Activated CD8-positive, alpha-beta T cell treated with anti-CD3 and anti-CD28 coated beads for 36 hours (primary cell): ENCODE results near the gene CLDN4. TPM values are rescaled to one million over a fixed set of nuclear protein-coding genes. Genes with fewer than 3 reads are reported as not detected.
A peak's percentile ranks its signal among the peaks of the same experiment; 100 is the strongest.

Experiments
- ATAC-seq: fragments of 200-7000 bp; cut with Tn5 transposase; one replicate; pipeline ENCODE4 v1.10.0; 2021; ENCODE audit warnings: mild to moderate bottlenecking, moderate library complexity
- CTCF ChIA-PET: fragments of 350-600 bp; sonication (Branson Sonifier 250); formaldehyde crosslinking; loops from one replicate; lab custom pipeline; 2021; ENCODE audit warnings: antibody characterized with exemption; lab: Charles Lee
- POLR2A ChIA-PET: fragments of 350-600 bp; sonication (Branson Sonifier 250); formaldehyde crosslinking; loops from one replicate; lab custom pipeline; 2021; ENCODE audit warnings: antibody characterized with exemption; lab: Charles Lee
- DNase-seq: peaks from one replicate; pipeline ENCODE4 v3.0.0-alpha.2; 2020
- H3K27ac Mint-ChIP-seq: one replicate; pipeline ENCODE4 v1.8.0; 2021; ENCODE audit warnings: mild to moderate bottlenecking, mixed read lengths
- H3K27me3 Mint-ChIP-seq: one replicate; pipeline ENCODE4 v1.8.0; 2021; ENCODE audit warnings: mixed read lengths
- H3K36me3 Mint-ChIP-seq: one replicate; pipeline ENCODE4 v1.8.0; 2021; ENCODE audit warnings: low read depth, mixed read lengths
- H3K4me1 Mint-ChIP-seq: one replicate; pipeline ENCODE4 v1.8.0; 2021; ENCODE audit warnings: low read depth, mixed read lengths
- H3K4me3 Mint-ChIP-seq: one replicate; pipeline ENCODE4 v1.8.0; 2021; ENCODE audit warnings: mild to moderate bottlenecking, moderate library complexity, mixed read lengths
- H3K9me3 Mint-ChIP-seq: one replicate; pipeline ENCODE4 v1.8.0; 2021; ENCODE audit warnings: mixed read lengths
- intact Hi-C: fragments of 100-400 bp; cut with micrococcal nuclease; formaldehyde crosslinking; loops from one replicate; pipeline ENCODE4 v1.10.0; 2022
- total RNA-seq, 2 experiments: library from RNA; stranded (reverse); gene quantifications; one replicate each; pipeline ENCODE4 v1.2.3, GENCODE V29; 2021
- TF ChIP-seq, protein P1 (sequence below): fragments of 200-600 bp; IDR thresholded peaks from one replicate; pipeline ENCODE4 v1.8.0; 2022; ENCODE audit warnings: antibody characterized with exemption, mild to moderate bottlenecking

The CLDN4 gene
- total RNA-seq, 2 experiments from 2014 or later = 0.20 to 0.72 TPM

GRCh38 chr7:73851410-73852338 is 20.9 kb downstream of the CLDN4 start:
- peak; percentile 62 for DNase-seq
- TF ChIP-seq, protein P1, sequence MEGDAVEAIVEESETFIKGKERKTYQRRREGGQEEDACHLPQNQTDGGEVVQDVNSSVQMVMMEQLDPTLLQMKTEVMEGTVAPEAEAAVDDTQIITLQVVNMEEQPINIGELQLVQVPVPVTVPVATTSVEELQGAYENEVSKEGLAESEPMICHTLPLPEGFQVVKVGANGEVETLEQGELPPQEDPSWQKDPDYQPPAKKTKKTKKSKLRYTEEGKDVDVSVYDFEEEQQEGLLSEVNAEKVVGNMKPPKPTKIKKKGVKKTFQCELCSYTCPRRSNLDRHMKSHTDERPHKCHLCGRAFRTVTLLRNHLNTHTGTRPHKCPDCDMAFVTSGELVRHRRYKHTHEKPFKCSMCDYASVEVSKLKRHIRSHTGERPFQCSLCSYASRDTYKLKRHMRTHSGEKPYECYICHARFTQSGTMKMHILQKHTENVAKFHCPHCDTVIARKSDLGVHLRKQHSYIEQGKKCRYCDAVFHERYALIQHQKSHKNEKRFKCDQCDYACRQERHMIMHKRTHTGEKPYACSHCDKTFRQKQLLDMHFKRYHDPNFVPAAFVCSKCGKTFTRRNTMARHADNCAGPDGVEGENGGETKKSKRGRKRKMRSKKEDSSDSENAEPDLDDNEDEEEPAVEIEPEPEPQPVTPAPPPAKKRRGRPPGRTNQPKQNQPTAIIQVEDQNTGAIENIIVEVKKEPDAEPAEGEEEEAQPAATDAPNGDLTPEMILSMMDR = no peak
- Mint-ChIP-seq H3K4me1 (peaks cover 23% of the 10 kb centered on the region), H3K27me3 (peaks cover 10% of the 10 kb centered on the region), H3K27ac (peak overlapping the region; percentile 25), H3K9me3 (no peaks in the 10 kb centered on the region), H3K4me3 (no peak overlapping the region), H3K36me3 (no peaks in the 10 kb centered on the region)
- intact Hi-C loops = loop anchor here (2.0 kb wide), 1 partner anchor 41 kb away; no protein-coding TSS in a partner anchor
- ATAC-seq = peak; percentile 93
- CTCF ChIA-PET = interaction anchor here (0.9 to 5.5 kb wide), 4 partner anchors 9 to 117 kb away, joined by 4 to 85 read pairs (median 5); partner anchors contain the start of gene METTL27
- POLR2A ChIA-PET = no interaction called here

- DNase-seq = no peak
- Mint-ChIP-seq H3K9me3 (no peaks in the 10 kb centered on the region), H3K36me3 (no peaks in the 10 kb centered on the region), H3K27ac (no peak overlapping the region), H3K27me3 (peaks cover 11% of the 10 kb centered on the region), H3K4me1 (peaks cover 23% of the 10 kb centered on the region), H3K4me3 (no peak overlapping the region)
- TF ChIP-seq, protein P1 = no peak
- intact Hi-C loops = no loop called here
- no peak for ATAC-seq
- ChIA-PET POLR2A (no interaction called here), CTCF (interaction anchor here (5.5 kb wide), 1 partner anchor 40 kb away, joined by 85 read pairs; no protein-coding TSS in a partner anchor)
Measured at GRCh38 chr7:73852500-73852899, 21.7 kb downstream of the CLDN4 start.

- Mint-ChIP-seq H3K36me3 (no peaks in the 10 kb centered on the region), H3K4me1 (peaks cover 10% of the 10 kb centered on the region), H3K27ac (no peak overlapping the region), H3K4me3 (no peak overlapping the region), H3K27me3 (peaks cover 9% of the 10 kb centered on the region), H3K9me3 (no peaks in the 10 kb centered on the region)
- ChIA-PET CTCF (interaction anchor here (0.8 to 5.5 kb wide), 7 partner anchors 10 to 122 kb away, joined by 3 to 85 read pairs (median 5); partner anchors contain the start of gene METTL27), POLR2A (no interaction called here)
- no peak for DNase-seq
- no peak for ATAC-seq
- intact Hi-C loops = no loop called here
- TF ChIP-seq, protein P1 = no peak
Measured at GRCh38 chr7:73856941-73857340, 26.1 kb downstream of the CLDN4 start.

DNA sequence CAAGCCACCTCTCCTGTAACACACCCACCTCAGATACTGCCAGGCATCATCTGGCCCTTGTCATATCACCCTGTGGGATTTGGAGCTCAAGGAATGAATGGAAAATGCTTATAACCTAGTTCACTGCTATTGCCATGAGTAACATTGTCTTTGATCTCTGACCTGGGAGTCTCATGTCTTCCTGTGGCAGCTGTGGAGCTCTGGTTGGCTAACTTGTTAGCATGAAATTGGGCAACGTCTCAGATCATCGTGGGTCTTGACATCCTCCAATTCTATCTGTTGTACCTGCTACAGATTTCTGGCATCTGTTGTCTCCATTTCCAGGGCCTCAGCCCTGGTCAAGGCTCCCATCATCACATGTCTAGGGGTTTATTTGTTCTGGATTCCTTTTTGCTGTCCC is 28.0 kb downstream of the CLDN4 start:
- POLR2A ChIA-PET = no interaction called here
- H3K27ac Mint-ChIP-seq = no peak overlapping the region
- no peaks in the 10 kb centered on the region for H3K36me3 Mint-ChIP-seq
- peaks cover 7% of the 10 kb centered on the region for H3K27me3 Mint-ChIP-seq
- no peaks in the 10 kb centered on the region for H3K9me3 Mint-ChIP-seq
- ATAC-seq (peak; percentile 21), DNase-seq (no peak)
- intact Hi-C loops = no loop called here
- CTCF ChIA-PET = interaction anchor here (1.0 to 1.1 kb wide), 2 partner anchors 48 to 252 kb away, joined by 3 to 4 read pairs; no protein-coding TSS in a partner anchor
- no peak overlapping the region for H3K4me3 Mint-ChIP-seq
- H3K4me1 Mint-ChIP-seq = peaks cover 6% of the 10 kb centered on the region
- TF ChIP-seq, protein P1 = no peak

- POLR2A ChIA-PET = no interaction called here
- no peak within 1 kb of the TSS for H3K4me3 Mint-ChIP-seq
- H3K27me3 Mint-ChIP-seq = peaks cover 3% of the 10 kb centered on the region
- H3K27ac Mint-ChIP-seq = no peak within 1 kb of the TSS
- intact Hi-C loops = loop anchor here (10.0 kb wide), 1 partner anchor 164 kb away; the partner anchor contains the start of gene ELN
- peaks cover 2% of the 10 kb centered on the region for H3K4me1 Mint-ChIP-seq
- TF ChIP-seq, protein P1 = no peak
- H3K36me3 Mint-ChIP-seq = no peaks in the 10 kb centered on the region
- ATAC-seq = no peak
- no peaks in the 10 kb centered on the region for H3K9me3 Mint-ChIP-seq
- CTCF ChIA-PET = no interaction called here
- DNase-seq = no peak
Measured at GRCh38 chr7:73860859-73861258, 30.1 kb downstream of the CLDN4 start, which contains the start of gene TMEM270. TMEM270 (plus strand) TSS chr7:73861159; CDS start chr7:73861195, 36 bp downstream.
